Vagina (tissue), 2 donors: ENCODE measurements around the gene TM4SF5.

Experiments
- POLR2A ChIP-seq, 2 donors: fragments of 450-650 bp; IDR thresholded peaks; one replicate each; pipeline ENCODE4 v1.6.1; 2017; ENCODE audit warnings: antibody characterized with exemption in 2 of 2, mild to moderate bottlenecking in 2 of 2, moderate library complexity in 2 of 2
- TF ChIP-seq, protein P1 (sequence below), 3 experiments: fragments of 450-650 bp in 2 of 3; fragments of 200-600 bp in 1 of 3; sonication (generic) in 1 of 3; IDR thresholded peaks; one replicate each; pipeline ENCODE4 v1.5.1; 2017 to 2019; ENCODE audit warnings: antibody characterized with exemption in 3 of 3, mild to moderate bottlenecking in 2 of 3, moderate library complexity in 2 of 3

DNA sequence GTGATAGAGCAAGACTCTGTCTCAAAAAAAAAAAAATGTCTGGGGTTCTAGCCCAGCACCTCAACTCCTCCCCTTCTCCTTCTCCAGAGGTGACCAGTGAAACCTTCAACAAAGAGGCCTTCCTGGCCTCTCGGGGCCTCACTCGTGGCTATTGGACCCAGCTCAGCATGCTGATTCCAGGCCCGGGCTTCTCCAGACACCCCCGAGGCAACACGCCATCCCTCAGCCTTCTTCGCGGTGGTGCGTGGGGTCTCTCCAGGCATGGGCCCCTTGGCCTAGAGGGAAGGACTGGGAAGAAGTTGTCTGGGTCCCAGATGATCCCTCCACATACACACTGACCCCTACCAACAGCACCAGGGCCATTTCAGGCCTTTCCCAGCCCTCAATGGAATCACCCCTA is 28.5 kb upstream of the TM4SF5 start:
- TF ChIP-seq, protein P1, sequence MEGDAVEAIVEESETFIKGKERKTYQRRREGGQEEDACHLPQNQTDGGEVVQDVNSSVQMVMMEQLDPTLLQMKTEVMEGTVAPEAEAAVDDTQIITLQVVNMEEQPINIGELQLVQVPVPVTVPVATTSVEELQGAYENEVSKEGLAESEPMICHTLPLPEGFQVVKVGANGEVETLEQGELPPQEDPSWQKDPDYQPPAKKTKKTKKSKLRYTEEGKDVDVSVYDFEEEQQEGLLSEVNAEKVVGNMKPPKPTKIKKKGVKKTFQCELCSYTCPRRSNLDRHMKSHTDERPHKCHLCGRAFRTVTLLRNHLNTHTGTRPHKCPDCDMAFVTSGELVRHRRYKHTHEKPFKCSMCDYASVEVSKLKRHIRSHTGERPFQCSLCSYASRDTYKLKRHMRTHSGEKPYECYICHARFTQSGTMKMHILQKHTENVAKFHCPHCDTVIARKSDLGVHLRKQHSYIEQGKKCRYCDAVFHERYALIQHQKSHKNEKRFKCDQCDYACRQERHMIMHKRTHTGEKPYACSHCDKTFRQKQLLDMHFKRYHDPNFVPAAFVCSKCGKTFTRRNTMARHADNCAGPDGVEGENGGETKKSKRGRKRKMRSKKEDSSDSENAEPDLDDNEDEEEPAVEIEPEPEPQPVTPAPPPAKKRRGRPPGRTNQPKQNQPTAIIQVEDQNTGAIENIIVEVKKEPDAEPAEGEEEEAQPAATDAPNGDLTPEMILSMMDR (IDR thresholded peaks at IDR 0.05), result no peak
- TF ChIP-seq POLR2A (IDR thresholded peaks at IDR 0.05), result no peak
